GM18499 (cell line): ENCODE data around the gene CACNG5.

Experiments used
- ATAC-seq: cut with Tn5 transposase; IDR thresholded peaks from one replicate; pipeline ENCODE4 v1.9.1; 2021; ENCODE audit warnings: moderate number of reproducible peaks; ENCODE audit not compliant: insufficient read depth, unreplicated experiment

Gene CACNG5

GRCh38 chr17:66847704-66848103 lies 12.8 kb downstream of the CACNG5 start:
- ATAC-seq = no peak

GRCh38 chr17:66848496-66848895 lies 13.6 kb downstream of the CACNG5 start:
- ATAC-seq = no peak

GRCh38 chr17:66849032-66849655 lies 14.2 kb downstream of the CACNG5 start:
- no peak for ATAC-seq

- ATAC-seq = no peak
Measured at GRCh38 chr17:66849851-66850580, 15.1 kb downstream of the CACNG5 start.

GRCh38 chr17:66850692-66851091 lies 15.8 kb downstream of the CACNG5 start:
- no peak for ATAC-seq

- ATAC-seq = no peak
Measured at GRCh38 chr17:66855204-66855603, 20.3 kb downstream of the CACNG5 start.

GRCh38 chr17:66858226-66859083 lies 23.5 kb downstream of the CACNG5 start:
- no peak for ATAC-seq

GRCh38 chr17:66859353-66859752 lies 24.4 kb downstream of the CACNG5 start:
- no peak for ATAC-seq

GRCh38 chr17:66860204-66860603 lies 25.3 kb downstream of the CACNG5 start:
- ATAC-seq = no peak

- ATAC-seq = no peak
Measured at GRCh38 chr17:66863820-66864219, 28.9 kb downstream of the CACNG5 start.

- no peak for ATAC-seq
Measured at GRCh38 chr17:66865151-66865550, 30.2 kb downstream of the CACNG5 start.

- no peak for ATAC-seq
Measured at GRCh38 chr17:66873962-66874361, 39.0 kb downstream of the CACNG5 start.

GRCh38 chr17:66884931-66885330 lies 50.0 kb downstream of the CACNG5 start:
- ATAC-seq = no peak

GRCh38 chr17:66885417-66885816 lies 50.5 kb downstream of the CACNG5 start:
- ATAC-seq = no peak

GRCh38 chr17:66889480-66890230 lies 54.7 kb downstream of the CACNG5 start:
- ATAC-seq = no peak

- ATAC-seq = no peak
Measured at GRCh38 chr17:66892246-66892645, 57.3 kb downstream of the CACNG5 start.

GRCh38 chr17:66893382-66893781 lies 58.5 kb downstream of the CACNG5 start:
- ATAC-seq = no peak

GRCh38 chr17:66893863-66894262 lies 58.9 kb downstream of the CACNG5 start:
- ATAC-seq = no peak

GRCh38 chr17:66897141-66897540 lies 62.2 kb downstream of the CACNG5 start:
- ATAC-seq = no peak

- no peak for ATAC-seq
Measured at GRCh38 chr17:66898536-66898935, 63.6 kb downstream of the CACNG5 start.
